ENCODE measurements around the gene SLC37A2.
"Not testable (repeated sequence)": the region's sequence is repeated elsewhere in the genome, so short reads cannot be mapped to it uniquely, and the experiment has no call there.

DNA sequence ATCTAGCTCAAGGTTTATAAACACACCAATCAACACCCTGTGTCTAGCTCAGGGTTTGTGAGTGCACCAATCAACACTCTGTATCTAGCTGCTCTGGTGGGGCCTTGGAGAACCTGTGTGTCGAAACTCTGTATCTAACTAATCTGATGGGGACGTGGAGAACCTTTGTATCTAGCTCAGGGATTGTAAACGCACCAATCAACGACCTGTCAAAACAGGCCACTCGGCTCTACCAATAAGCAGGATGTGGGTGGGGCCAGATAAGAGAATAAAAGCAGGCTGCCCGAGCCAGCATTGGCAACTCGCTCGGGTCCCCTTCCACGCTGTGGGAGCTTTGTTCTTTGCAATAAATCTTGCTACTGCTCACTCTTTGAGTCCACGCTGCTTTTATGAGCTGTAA lies 27.0 kb downstream of the SLC37A2 start:
- TF ChIP-seq GRHL2 (CRISPR knock-in tag; IDR thresholded peaks at IDR 0.05; ENCODE audit: insufficient replicate concordance, severe bottlenecking); FOXP4 (CRISPR knock-in tag; IDR thresholded peaks at IDR 0.05); ELF4 (CRISPR knock-in tag; IDR thresholded peaks at IDR 0.05; ENCODE audit: low read depth); IRF1 (CRISPR knock-in tag; IDR thresholded peaks at IDR 0.05); GABPB1 (CRISPR knock-in tag; IDR thresholded peaks at IDR 0.05): not testable (repeated sequence)
- TF ChIP-seq, protein P1, sequence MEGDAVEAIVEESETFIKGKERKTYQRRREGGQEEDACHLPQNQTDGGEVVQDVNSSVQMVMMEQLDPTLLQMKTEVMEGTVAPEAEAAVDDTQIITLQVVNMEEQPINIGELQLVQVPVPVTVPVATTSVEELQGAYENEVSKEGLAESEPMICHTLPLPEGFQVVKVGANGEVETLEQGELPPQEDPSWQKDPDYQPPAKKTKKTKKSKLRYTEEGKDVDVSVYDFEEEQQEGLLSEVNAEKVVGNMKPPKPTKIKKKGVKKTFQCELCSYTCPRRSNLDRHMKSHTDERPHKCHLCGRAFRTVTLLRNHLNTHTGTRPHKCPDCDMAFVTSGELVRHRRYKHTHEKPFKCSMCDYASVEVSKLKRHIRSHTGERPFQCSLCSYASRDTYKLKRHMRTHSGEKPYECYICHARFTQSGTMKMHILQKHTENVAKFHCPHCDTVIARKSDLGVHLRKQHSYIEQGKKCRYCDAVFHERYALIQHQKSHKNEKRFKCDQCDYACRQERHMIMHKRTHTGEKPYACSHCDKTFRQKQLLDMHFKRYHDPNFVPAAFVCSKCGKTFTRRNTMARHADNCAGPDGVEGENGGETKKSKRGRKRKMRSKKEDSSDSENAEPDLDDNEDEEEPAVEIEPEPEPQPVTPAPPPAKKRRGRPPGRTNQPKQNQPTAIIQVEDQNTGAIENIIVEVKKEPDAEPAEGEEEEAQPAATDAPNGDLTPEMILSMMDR (IDR thresholded peaks at IDR 0.05) = not testable (repeated sequence)
- TF ChIP-seq, protein P2, sequence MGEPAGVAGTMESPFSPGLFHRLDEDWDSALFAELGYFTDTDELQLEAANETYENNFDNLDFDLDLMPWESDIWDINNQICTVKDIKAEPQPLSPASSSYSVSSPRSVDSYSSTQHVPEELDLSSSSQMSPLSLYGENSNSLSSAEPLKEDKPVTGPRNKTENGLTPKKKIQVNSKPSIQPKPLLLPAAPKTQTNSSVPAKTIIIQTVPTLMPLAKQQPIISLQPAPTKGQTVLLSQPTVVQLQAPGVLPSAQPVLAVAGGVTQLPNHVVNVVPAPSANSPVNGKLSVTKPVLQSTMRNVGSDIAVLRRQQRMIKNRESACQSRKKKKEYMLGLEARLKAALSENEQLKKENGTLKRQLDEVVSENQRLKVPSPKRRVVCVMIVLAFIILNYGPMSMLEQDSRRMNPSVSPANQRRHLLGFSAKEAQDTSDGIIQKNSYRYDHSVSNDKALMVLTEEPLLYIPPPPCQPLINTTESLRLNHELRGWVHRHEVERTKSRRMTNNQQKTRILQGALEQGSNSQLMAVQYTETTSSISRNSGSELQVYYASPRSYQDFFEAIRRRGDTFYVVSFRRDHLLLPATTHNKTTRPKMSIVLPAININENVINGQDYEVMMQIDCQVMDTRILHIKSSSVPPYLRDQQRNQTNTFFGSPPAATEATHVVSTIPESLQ (CRISPR knock-in tag; IDR thresholded peaks at IDR 0.05) = not testable (repeated sequence)
- TF ChIP-seq, protein P3, sequence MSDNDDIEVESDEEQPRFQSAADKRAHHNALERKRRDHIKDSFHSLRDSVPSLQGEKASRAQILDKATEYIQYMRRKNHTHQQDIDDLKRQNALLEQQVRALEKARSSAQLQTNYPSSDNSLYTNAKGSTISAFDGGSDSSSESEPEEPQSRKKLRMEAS (CRISPR knock-in tag; IDR thresholded peaks at IDR 0.05) = not testable (repeated sequence)
- TF ChIP-seq, protein P4, sequence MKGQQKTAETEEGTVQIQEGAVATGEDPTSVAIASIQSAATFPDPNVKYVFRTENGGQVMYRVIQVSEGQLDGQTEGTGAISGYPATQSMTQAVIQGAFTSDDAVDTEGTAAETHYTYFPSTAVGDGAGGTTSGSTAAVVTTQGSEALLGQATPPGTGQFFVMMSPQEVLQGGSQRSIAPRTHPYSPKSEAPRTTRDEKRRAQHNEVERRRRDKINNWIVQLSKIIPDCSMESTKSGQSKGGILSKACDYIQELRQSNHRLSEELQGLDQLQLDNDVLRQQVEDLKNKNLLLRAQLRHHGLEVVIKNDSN (CRISPR knock-in tag; IDR thresholded peaks at IDR 0.05) = not testable (repeated sequence)

All from WTC11 (cell line).